Activated T-cell treated with anti-CD3 and anti-CD28 coated beads, Interleukin-2, amount 50 U/mL, for 48 hours (primary cell): ENCODE results near the gene TAF11L14.

ENCODE experiments used
- DNase-seq, 2 experiments: peaks; one replicate each; pipeline ENCODE4 v3.0.0-alpha.2; 2020

TAF11L14 gene

GRCh38 chr5:17680737-17681136, 46.5 kb downstream of the TAF11L14 start:
- no peak for DNase-seq
